HG02938 (cell line): ENCODE results near the gene LAMA5.

Experiments used
- ATAC-seq: cut with Tn5 transposase; IDR thresholded peaks from one replicate; pipeline ENCODE4 v1.9.1; 2021; ENCODE audit warnings: mild to moderate bottlenecking, moderate library complexity; ENCODE audit not compliant: unreplicated experiment

LAMA5 gene

GRCh38 chr20:62367136-62367632, at the start of gene LAMA5:
LAMA5 (minus strand) TSS chr20:62367312; CDS start chr20:62367245, 67 bp downstream.
- no peak for ATAC-seq

GRCh38 chr20:62415354-62416111, 48.4 kb upstream of the LAMA5 start:
- no peak for ATAC-seq

- no peak for ATAC-seq
These were observed 46.9 kb upstream of the LAMA5 start for GRCh38 chr20:62413896-62414481.

- no peak for ATAC-seq
These were observed 46.0 kb upstream of the LAMA5 start for GRCh38 chr20:62413025-62413570.

- ATAC-seq = no peak
These were observed 45.3 kb upstream of the LAMA5 start for GRCh38 chr20:62412194-62413024.

GRCh38 chr20:62411479-62412193, 44.5 kb upstream of the LAMA5 start:
- no peak for ATAC-seq

GRCh38 chr20:62410746-62411478, 43.8 kb upstream of the LAMA5 start:
- ATAC-seq = no peak

- no peak for ATAC-seq
These were observed 43.0 kb upstream of the LAMA5 start for GRCh38 chr20:62409931-62410745.

GRCh38 chr20:62409086-62409853, 42.2 kb upstream of the LAMA5 start:
- no peak for ATAC-seq

- ATAC-seq = no peak
These were observed 41.5 kb upstream of the LAMA5 start for GRCh38 chr20:62408640-62409039.

- no peak for ATAC-seq
These were observed 40.9 kb upstream of the LAMA5 start for GRCh38 chr20:62408055-62408454.

GRCh38 chr20:62407221-62407992, 40.3 kb upstream of the LAMA5 start, which contains the start of gene CABLES2:
CABLES2 (minus strand) TSS chr20:62407285; CDS start chr20:62407276, 9 bp downstream.
- peak; percentile 83 for ATAC-seq

- no peak for ATAC-seq
These were observed 39.6 kb upstream of the LAMA5 start for GRCh38 chr20:62406635-62407176.

- no peak for ATAC-seq
These were observed 38.9 kb upstream of the LAMA5 start for GRCh38 chr20:62405981-62406513.

- no peak for ATAC-seq
These were observed 38.2 kb upstream of the LAMA5 start for GRCh38 chr20:62405108-62405980.

- no peak for ATAC-seq
These were observed 37.6 kb upstream of the LAMA5 start for GRCh38 chr20:62404761-62405107.
